Effector CD8-positive, alpha-beta T cell (primary cell): ENCODE results near the gene HERC2.
"Not testable (repeated sequence)": the region's sequence is repeated elsewhere in the genome, so short reads cannot be mapped to it uniquely, and the experiment has no call there.

ENCODE experiments used
- DNase-seq: peaks from one replicate; lab custom pipeline; 2025; lab: John Stamatoyannopoulos, UW
- total RNA-seq, 4 experiments: gene quantifications; one replicate each; lab custom pipeline; 2026; lab: John Stamatoyannopoulos, UW

Gene HERC2, protein sequence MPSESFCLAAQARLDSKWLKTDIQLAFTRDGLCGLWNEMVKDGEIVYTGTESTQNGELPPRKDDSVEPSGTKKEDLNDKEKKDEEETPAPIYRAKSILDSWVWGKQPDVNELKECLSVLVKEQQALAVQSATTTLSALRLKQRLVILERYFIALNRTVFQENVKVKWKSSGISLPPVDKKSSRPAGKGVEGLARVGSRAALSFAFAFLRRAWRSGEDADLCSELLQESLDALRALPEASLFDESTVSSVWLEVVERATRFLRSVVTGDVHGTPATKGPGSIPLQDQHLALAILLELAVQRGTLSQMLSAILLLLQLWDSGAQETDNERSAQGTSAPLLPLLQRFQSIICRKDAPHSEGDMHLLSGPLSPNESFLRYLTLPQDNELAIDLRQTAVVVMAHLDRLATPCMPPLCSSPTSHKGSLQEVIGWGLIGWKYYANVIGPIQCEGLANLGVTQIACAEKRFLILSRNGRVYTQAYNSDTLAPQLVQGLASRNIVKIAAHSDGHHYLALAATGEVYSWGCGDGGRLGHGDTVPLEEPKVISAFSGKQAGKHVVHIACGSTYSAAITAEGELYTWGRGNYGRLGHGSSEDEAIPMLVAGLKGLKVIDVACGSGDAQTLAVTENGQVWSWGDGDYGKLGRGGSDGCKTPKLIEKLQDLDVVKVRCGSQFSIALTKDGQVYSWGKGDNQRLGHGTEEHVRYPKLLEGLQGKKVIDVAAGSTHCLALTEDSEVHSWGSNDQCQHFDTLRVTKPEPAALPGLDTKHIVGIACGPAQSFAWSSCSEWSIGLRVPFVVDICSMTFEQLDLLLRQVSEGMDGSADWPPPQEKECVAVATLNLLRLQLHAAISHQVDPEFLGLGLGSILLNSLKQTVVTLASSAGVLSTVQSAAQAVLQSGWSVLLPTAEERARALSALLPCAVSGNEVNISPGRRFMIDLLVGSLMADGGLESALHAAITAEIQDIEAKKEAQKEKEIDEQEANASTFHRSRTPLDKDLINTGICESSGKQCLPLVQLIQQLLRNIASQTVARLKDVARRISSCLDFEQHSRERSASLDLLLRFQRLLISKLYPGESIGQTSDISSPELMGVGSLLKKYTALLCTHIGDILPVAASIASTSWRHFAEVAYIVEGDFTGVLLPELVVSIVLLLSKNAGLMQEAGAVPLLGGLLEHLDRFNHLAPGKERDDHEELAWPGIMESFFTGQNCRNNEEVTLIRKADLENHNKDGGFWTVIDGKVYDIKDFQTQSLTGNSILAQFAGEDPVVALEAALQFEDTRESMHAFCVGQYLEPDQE (N-terminal part only)
- 98.8 to 438 (median 206) reads per million in 4 experiments for total RNA-seq

DNA sequence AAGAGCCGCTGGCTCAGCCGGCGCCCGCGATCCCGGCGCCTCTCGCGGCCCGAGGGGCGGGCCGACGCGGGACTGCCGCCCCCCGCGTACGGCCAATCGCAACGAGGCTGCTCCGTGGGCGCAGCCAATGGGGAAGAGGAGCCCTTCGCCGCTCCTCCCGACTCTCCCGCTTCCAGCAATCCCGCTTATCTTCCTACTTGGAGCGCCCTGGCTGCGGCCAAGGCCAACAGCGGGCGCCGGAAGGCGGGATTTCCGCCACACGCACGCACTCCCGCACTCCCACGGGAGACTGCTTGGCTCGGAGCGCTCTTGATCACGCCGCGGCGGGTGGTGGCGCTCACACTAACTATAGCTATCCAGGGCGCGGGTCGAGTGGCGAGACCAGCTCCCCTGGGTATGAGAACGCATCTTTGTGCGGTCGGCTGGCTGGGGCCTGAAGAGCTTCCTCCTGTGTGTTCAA, at the start of gene HERC2:
HERC2 (minus strand) TSS at position 51 of the 460 bp plus-strand sequence. CDS start 746 bp downstream, outside the sequence.
- DNase-seq, result not testable (repeated sequence)

DNA sequence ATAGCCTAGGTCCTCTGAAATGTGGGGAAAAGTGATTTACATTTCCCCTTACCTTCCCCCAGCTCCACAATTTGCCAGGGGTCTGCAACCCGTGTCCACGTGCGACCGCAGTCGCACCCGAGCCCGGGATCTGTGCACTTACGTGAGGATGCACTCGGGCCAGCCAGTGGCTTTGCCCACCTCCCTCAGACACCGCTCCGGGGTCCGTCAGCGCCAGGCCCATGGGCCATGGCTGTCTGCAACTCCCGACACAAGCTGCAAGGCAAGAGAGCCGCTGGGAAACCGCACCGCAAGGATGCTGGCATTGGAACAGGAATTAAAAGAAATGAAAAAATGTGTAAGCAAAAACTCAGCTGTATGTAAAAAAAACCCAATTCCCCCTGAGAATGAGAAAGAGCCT, 43.5 kb upstream of the HERC2 start:
- DNase-seq, result not testable (repeated sequence)

DNA sequence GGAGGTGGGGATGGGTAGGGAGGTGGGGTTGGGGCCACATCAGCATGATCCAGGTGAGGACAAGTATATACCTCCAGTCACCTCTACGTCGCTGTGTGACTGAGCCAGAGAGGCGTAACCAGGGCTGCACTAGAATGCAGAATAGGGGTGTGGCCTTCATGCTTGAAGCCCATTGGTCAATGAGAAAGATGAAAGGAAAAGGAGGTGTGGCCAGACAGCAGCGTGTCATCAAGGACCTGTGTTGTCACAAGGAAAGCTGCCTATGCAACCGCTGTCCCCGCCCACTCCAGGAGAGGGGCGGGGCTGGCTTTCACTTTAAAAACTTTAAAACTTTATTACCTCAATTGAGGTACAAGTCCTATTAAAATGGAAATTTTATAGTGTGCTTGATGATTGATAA, 36.0 kb upstream of the HERC2 start, which contains the start of gene GOLGA6L24:
GOLGA6L24 (minus strand) TSS at position 101 of the 400 bp plus-strand sequence; CDS start at position 40, 61 bp downstream.
- DNase-seq, result not testable (repeated sequence)

DNA sequence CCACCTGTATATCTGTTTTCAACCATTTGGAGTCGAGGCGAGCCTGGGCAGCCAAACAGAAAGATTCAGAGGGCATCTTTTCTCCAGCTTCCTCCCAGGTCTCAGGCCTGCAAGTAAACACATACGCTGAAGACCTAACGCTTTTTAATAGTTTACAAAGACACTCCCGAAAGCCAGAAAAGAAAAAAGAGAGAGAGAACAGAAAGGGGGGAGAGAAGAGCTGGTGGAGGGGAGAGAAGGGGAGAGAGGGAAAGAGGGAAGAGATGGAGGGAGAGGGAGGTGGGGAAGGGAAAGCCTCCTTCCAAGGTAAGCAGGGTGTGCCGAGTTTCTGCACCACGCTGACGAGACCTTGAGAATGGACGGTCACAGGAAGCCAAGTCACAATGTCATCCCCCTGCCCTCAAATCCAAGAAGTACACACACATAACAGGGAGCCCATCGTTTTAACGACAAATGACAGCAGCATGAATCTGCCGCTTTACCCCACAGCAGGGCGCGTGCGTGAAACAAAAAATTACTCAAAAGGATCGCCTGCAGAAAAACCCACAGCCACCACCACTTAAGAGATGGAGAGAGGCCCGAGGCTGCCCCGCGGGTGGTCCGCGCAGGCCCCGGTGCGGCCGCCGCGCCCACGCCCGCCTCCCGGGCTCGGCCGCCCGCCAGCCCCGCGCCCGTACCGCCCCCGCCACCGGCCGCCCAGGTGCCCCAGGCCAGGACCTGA, 461 bp downstream of the HERC2 start:
- DNase-seq, result not testable (repeated sequence)

DNA sequence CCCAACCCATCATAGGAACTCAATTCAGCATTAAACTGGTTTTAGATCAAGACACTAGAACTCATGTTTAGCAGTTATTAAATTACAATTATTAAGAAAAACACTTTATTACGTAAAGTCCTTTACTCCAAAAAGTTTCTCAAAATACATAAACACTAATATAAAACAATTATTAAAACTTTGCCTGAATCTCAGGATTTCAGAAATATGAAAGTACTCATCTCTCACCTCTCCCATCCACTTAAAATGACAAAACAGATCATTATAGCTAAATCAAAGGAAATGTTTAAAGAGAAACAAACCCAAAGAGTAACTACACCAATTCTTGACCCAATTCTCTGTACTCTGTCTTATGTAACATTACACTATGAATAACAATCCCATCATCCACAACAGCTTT, 2.3 kb downstream of the HERC2 start:
- DNase-seq, result not testable (repeated sequence)

DNA sequence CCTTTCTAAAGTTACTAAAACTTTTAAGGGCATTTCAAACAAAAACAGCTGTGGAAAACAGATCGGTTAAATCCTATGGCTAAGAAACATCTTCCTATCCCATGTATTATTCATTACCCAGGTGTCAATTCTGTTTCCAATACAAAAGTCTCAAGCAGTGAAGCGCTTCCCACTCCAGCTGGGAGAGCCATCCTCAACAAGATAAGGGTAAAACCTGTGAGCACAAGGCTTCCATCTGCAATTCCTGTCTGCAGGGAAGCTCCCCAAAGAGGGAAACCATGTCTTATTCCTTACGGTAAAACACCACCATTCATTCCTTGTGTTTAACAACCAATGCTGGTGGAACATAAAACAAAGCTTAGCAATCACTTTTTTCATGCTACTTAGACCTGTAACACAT, 3.2 kb downstream of the HERC2 start:
- not testable (repeated sequence) for DNase-seq

DNA sequence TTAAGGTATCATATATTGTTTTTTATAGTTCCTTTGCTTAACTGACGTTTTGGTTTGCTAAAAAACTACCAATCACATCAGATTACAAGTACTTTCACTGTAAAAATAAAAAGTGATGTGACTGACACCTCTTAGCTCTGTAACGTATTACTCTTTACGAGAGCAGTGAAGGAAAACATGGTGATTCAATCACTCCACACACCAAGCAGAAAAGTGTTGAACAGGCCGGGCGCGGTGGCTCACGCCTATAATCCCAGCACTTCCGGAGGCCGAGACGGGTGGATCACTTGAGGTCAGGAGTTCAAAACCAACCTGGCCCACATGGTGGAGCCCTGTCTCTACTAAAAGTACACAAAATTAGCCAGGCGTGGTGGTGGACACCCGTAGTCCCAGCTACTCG, 3.9 kb downstream of the HERC2 start:
- DNase-seq, result not testable (repeated sequence)

DNA sequence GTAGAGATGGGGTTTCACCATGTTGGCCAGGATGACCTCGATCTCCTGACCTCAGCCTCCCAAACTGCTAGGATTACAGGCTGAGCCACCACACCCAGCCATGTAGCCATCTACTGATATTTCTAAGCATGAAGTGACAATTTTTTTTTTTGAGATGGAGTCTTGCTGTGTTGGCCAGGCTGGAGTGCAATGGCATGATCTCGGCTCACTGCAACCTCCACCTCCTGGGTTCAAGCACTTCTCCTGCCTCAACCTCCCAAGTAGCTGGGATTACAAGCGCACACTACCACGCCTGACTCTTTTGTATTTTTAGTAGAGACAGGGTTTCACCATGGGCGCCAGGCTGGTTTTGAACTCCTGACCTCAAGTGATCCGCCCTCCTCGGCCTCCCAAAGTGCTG, 5.0 kb downstream of the HERC2 start:
- DNase-seq, result not testable (repeated sequence)

DNA sequence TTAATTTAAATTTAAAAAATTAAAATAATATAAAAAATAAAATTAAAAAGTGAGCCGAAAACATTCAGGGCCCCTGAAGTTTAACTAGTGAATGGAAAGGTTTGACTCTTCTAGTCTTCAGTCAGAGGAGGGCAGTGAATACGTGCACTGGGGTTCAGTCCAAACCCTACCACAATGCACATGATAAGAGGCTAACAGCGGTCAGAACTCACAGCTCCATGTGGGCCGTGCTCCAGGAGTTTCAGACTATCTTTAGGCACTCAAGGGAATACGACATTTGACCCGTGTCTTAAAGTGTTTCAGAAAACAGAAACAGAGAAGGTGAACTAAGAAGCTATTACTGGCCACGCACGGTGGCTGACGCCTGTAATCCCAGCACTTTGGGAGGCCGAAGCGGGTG, 11.5 kb downstream of the HERC2 start:
- DNase-seq, result not testable (repeated sequence)

DNA sequence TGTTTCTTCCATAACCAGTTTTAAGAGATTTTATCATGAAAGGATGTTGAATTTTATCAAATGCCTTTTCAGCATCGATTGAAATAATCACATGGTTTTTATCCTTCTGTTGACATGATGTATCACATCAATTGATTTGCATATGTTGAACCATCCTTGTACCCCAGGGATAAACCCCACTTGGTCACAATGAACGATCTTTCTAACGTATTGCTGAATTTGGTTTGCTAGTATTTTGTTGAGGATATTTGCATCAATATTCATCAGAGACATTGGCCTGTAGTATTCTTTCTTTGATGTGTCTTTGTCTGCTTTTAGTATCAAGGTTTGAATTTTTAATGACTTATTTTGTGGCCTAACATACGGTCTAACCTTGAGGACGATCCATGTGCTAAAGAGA, 13.3 kb downstream of the HERC2 start:
- DNase-seq, result not testable (repeated sequence)

DNA sequence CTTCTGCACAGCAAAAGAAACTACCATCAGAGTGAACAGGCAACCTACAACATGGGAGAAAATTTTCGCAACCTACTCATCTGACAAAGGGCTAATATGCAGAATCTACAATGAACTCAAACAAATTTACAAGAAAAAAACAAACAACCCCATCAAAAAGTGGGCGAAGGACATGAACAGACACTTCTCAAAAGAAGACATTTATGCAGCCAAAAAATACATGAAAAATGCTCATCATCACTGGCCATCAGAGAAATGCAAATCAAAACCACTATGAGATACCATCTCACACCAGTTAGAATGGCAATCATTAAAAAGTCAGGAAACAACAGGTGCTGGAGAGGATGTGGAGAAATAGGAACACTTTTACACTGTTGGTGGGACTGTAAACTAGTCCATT, 16.3 kb downstream of the HERC2 start:
- DNase-seq, result not testable (repeated sequence)

DNA sequence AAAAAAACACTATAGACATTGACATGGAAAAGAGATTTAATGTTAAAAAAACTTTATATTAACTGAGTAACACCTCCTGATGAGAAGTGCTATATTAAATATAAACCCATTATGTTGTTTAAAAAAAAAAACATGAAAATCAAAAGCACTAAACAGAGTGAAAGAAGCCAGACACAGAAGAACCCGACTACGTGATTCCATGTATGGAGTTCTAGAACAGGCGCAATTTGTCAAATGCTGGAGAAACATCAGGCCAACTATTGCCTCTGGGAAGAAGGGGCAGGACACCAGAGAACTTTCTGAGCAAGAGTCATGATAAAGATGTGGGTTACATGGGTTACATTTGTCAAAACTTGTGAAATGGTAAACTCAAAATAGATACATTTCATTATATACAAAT, 24.5 kb downstream of the HERC2 start:
- DNase-seq, result not testable (repeated sequence)

DNA sequence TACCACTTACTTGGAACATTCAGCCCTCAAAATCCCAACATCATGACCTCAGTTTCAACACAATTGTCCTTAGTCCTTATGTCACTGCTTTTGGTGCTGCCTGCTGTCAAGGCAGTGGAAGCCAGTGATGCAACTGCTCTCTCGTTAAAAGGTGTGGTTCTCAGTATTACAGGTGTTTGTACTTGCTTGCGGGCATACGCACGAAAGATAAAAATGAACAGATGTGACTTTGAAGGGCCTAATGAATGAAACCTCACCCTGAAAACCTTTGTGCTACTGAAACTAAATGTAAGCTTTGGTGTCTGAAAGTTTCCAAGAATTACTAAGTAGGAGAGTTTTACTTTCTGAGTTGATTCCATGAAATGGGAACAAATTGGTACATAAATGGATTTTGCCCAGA, 25.2 kb downstream of the HERC2 start:
- not testable (repeated sequence) for DNase-seq

DNA sequence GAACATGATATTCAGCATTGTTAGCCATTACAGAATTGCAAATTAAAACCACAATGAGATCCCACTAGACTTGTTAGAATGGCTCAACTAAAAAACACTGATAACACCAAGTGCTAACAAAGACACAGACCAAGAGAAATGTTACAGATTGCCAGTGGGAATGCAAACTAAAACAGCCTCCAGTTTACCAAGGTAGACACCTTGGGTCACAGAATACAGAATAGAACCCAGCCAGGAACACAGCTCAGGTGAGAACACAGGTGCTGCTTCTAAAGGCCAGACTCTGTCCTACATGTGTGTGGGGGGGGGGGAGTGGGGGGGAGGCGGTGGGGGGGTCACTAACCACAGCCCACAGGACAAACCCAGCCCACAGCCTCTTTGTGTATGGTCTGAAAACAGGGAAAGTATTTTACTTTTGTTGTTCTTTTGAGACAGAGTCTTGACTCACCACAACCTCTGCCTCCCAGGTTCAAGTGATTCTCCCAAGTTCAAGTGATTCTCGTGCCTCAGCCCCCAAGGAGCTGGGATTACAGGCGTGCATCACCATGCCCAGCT, 26.9 kb downstream of the HERC2 start:
- DNase-seq, result not testable (repeated sequence)

DNA sequence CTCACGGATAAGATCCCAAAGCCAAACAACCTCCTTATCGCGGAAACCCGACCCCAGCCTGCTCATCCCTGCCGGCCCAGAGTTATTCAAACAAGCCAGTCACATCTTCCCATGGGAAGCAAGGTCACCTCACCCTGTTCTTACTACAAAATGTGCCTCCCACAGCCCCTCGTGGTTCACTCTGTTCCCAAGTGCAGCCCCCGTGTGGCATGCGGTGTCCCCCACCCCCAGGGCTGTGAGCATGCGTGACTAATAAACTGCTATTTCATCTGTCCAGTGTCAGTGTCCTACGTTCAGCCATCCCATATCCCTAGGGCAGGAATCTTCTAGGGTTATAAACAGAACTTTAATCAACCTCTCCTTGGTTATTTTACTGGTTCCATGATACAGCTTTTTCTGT, 27.4 kb downstream of the HERC2 start:
- not testable (repeated sequence) for DNase-seq

DNA sequence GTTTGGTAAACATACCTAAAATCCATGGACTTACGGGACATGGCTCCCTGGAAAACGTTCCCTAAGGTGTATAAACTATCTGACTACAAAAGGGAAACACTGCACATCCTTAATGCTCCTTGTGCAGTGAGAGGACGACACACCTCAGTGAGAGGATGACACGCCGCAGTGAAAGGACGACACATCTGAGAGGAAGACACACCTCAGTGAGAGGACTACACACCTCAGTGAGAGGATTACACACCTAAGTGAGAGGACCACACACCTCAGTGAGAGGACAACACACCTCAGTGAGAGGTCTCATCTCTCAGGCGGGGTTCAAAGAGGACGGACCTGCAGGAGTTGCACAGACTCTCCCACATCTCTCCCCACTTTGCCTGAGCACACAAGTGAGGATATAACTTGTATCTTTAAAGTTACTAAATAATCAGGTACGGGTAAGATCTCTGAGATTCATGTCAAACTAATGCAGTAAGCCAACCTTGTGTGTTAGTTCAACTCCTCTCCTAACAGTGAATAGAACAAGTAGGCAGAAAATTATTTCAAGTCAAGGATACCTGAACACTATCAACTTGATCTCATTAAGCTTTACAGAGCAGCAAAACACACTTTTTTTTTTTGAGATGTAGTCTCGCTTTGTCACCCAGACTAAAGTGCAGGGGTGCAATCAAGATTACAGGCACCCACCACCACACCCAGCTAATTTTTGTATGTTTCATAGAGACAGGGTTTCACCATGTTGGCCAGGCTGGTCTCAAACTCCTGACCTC, 32.1 kb downstream of the HERC2 start:
- no peak for DNase-seq

DNA sequence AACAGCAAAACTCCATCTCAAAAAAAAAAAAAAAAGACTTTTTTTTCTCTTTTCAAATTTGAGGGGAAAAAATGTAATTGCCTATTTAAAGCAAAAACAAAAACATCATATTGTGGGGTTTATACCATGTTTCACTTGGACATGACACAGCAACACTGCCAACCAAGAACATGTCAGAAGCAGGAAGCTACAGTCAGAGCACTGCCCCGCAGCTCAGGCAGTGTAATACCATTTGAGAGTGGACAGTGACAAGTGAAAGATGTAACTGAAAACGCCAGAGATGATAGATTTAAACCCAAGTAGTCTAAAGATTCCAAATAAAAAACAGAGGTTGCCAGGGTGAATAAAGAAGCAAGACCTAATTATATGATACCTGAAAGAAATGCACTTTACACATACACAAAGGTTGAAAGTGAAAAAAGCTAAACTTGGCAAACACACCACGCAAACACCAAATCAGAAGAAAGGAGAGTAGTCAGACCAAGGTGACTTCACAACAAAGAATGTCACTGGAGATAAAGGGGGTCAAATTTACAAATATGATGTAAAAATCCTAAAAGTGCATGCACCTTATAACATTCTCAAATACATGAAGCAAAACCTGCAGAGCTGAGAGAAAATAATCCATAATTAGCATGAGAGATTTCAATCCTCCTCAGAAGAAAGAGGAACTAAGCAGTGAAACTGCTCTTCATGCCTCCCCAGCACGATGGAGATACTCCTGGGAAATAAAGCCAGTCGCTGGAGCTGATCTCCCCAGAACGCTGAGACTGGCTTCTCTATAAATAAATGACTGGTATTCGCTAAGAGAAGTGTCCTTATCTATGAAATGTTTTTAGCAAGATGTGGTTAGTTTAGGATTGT, 32.9 kb downstream of the HERC2 start:
- DNase-seq, result not testable (repeated sequence)

DNA sequence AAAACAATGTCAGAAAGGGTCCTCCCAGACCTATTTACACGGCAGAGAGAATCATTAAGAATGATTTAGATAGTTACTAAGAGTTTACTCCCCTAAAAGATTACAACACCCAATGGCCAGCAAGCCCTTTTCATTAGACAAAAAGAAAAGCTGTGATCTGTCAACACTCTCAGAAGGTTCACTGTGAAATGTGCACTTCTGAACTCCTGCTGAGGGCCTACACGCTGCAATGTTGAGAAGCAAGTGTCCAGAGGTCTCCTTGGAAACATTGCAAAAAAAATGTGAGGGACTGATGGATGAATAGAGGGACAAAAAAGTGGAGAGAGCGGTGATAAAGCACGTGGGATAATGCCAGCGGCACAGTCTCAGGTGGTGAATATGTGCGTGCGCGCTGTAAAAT, 35.3 kb downstream of the HERC2 start:
- not testable (repeated sequence) for DNase-seq

DNA sequence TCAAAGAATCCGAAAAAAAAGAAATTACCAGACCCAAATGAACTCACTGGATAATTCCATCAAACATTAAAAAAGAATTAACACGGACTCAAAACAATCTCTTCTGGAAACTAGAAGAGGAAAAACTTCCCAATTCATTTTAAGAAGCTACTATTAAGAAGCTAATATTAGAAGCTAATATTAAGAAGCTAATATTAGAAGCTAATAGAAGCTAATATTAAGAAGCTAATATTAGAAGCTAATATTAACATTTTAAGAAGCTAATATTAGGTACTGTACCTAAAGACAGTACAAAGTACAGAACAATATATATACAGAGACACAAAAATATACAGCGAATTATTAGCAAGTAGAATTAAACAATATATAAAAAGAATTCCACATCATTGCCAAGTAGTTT, 35.9 kb downstream of the HERC2 start:
- no peak for DNase-seq
